ENCODE data around the gene GNPTG.

GNPTG gene

DNA sequence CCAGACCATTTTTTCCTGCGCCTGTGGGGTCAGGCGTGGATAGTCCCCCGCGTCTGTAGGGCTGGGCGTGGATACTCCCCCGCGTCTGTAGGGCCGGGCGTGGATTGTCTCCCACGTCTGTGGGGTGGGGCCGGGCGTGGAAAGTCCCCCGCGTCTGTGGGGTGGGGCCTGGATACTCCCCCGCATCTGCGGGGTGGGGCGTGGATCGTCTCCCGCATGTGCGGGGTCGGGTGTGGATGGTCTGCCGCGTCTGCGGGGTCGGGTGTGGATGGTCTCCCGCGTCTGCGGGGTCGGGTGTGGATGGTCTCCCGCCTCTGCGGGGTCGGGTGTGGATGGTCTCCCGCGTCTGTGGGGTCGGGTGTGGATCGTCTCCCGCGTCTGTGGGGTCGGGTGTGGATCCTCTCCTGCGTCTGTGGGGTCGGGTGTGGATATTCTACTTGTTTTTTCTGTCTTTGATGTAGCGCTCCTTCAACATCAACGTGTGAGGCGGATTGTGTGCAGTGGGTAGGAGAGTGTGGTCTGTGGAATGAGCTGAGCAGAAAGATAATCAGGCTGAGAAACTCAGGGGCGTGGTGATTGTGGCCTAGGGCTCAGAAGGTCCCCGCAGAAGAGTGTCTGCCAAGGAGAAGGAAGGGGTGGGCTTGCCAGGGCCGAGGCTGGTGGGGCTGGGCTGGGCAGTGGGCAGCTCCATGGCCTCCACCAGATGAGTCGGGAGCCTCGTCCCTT, 3.2 kb downstream of the GNPTG start:
- Histone ChIP-seq H3K36me3 (ENCODE audit: control insufficient read depth, insufficient read depth, low read length) (no peaks in the 10 kb centered on the region), H3K9ac (no peak overlapping the region), H3K4me2 (ENCODE audit: low read length) (no peak overlapping the region), H3K79me2 (peaks cover 55% of the 10 kb centered on the region), H3K27me3 (ENCODE audit: control insufficient read depth, insufficient read depth, low read length) (no peaks in the 10 kb centered on the region), H3K4me1 (peaks cover 12% of the 10 kb centered on the region), H3K9me3 (ENCODE audit: control insufficient read depth, low read length) (no peaks in the 10 kb centered on the region), H3K4me3 (ENCODE audit: low read depth, low read length) (no peak overlapping the region), H3K27ac (no peak overlapping the region), H2AFZ (no peak overlapping the region)
- TF ChIP-seq, protein P1, sequence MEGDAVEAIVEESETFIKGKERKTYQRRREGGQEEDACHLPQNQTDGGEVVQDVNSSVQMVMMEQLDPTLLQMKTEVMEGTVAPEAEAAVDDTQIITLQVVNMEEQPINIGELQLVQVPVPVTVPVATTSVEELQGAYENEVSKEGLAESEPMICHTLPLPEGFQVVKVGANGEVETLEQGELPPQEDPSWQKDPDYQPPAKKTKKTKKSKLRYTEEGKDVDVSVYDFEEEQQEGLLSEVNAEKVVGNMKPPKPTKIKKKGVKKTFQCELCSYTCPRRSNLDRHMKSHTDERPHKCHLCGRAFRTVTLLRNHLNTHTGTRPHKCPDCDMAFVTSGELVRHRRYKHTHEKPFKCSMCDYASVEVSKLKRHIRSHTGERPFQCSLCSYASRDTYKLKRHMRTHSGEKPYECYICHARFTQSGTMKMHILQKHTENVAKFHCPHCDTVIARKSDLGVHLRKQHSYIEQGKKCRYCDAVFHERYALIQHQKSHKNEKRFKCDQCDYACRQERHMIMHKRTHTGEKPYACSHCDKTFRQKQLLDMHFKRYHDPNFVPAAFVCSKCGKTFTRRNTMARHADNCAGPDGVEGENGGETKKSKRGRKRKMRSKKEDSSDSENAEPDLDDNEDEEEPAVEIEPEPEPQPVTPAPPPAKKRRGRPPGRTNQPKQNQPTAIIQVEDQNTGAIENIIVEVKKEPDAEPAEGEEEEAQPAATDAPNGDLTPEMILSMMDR (IDR thresholded peaks at IDR 0.05): no peak

DNA sequence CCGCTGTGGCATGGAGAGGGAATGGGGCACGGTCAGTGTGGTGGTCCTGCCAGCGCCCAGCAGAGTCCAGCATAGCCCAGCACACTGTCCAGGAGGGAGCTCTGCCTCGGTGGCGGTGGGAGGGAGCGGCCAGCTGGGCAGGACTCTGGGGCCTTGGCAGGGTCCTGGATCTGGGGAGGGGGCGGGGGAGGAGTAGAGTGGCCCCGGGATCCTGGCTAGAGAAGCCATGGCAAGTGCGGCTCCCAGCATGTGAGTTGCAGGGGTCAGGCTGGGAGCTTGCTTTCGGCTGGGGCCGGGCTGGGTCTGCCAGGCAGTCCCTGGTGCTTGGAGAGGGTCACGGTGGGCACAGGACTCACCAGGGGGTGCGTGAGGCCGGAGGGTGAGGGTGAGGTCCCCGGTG, 3.9 kb downstream of the GNPTG start:
- no peak overlapping the region for H3K4me3 ChIP-seq (ENCODE audit: low read depth, low read length)
- H3K27ac ChIP-seq: no peak overlapping the region
- no peak overlapping the region for H3K9ac ChIP-seq
- H3K36me3 ChIP-seq (ENCODE audit: control insufficient read depth, insufficient read depth, low read length): no peaks in the 10 kb centered on the region
- TF ChIP-seq, protein P1 (IDR thresholded peaks at IDR 0.05): no peak
- H3K79me2 ChIP-seq: peaks cover 55% of the 10 kb centered on the region
- H3K9me3 ChIP-seq (ENCODE audit: control insufficient read depth, low read length): no peaks in the 10 kb centered on the region
- peaks cover 10% of the 10 kb centered on the region for H3K4me1 ChIP-seq
- H3K4me2 ChIP-seq (ENCODE audit: low read length): no peak overlapping the region
- H3K27me3 ChIP-seq (ENCODE audit: control insufficient read depth, insufficient read depth, low read length): no peaks in the 10 kb centered on the region
- H2AFZ ChIP-seq: no peak overlapping the region

DNA sequence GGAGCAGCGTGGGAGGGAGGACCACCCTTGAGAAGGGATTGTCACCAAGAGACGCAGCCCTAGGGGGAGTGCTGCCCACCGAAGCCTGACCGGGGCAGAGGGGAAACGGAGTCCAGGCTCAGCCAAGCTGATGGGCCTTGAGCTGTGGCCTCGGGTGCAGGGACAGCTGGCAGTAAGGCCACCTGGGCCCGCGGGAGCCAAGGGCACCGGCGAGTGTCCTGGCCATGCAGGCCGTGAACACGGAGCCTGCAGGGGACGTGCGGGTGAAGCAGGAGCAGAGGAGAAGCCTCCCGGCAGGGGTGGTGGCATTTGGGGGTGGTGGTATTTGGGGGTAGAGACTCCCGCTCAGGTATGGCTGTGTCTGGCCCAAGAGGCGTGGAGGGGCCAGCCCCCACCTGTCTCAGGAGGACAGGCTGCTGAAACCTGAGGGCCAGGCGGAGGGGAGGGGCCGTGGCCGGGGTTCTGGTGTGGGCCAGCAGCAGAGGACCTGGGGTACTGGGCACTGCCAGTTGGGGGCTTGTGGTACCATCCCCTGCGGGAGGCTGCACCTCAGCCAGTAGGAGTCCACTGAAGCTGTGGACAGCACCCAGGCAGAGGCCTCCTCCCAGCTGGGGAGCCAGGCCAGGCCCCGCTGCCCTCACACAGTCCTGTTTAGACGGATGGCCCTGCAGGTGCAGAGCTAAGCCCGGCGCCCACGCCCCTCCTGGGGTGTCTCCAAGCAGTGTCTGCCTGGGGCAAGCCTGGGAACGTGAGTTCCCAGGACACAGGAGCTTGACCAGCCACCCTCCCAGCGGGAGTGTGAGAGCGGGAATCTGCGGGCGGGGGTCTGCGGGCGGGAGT, 4.5 kb downstream of the GNPTG start:
- H3K9me3 ChIP-seq (ENCODE audit: control insufficient read depth, low read length): no peaks in the 10 kb centered on the region
- no peak overlapping the region for H3K4me2 ChIP-seq (ENCODE audit: low read length)
- no peak overlapping the region for H3K9ac ChIP-seq
- H3K27ac ChIP-seq: no peak overlapping the region
- H2AFZ ChIP-seq: no peak overlapping the region
- H3K4me1 ChIP-seq: peaks cover 7% of the 10 kb centered on the region
- TF ChIP-seq, protein P1 (IDR thresholded peaks at IDR 0.05): no peak
- H3K4me3 ChIP-seq (ENCODE audit: low read depth, low read length): no peak overlapping the region
- no peaks in the 10 kb centered on the region for H3K27me3 ChIP-seq (ENCODE audit: control insufficient read depth, insufficient read depth, low read length)
- H3K36me3 ChIP-seq (ENCODE audit: control insufficient read depth, insufficient read depth, low read length): no peaks in the 10 kb centered on the region
- H3K79me2 ChIP-seq: peaks cover 53% of the 10 kb centered on the region

DNA sequence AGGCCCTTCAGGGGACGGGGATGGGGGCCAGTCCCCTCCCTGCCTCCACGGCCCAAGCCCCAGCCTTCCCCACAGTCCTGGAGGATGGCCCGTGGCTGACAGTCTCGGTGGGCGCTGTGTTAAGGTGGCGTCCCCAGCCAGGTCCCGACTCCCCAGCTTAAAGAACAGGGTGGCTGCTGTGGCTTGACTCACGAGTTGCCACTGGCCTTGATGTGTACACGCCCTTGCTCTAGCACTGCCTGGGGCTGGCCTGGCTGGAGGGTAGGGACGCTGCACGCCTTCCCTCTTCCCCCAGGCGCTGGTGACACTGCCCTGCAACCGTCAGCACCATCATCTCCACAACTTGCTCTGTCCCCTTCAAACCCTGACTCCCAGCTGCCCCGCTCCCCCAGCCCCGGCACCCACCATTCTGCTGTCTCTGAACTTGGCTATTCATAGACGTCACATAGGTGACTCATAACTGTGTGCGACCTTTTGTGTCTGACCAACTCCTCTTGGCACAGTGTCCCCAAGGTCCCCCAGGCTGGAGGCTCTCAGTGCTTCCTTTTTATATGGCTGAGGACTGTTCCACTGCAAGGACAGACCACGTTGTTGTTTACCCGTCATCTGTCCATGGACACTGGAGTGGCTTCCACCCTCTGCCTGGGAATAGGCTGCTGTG, 6.3 kb downstream of the GNPTG start:
- H3K9me3 ChIP-seq (ENCODE audit: control insufficient read depth, low read length): no peaks in the 10 kb centered on the region
- no peaks in the 10 kb centered on the region for H3K4me1 ChIP-seq
- H3K4me2 ChIP-seq (ENCODE audit: low read length): no peak overlapping the region
- H3K4me3 ChIP-seq (ENCODE audit: low read depth, low read length): no peak overlapping the region
- no peak overlapping the region for H2AFZ ChIP-seq
- H3K9ac ChIP-seq: no peak overlapping the region
- H3K27me3 ChIP-seq (ENCODE audit: control insufficient read depth, insufficient read depth, low read length): no peaks in the 10 kb centered on the region
- H3K79me2 ChIP-seq: peaks cover 41% of the 10 kb centered on the region
- no peak overlapping the region for H3K27ac ChIP-seq
- no peaks in the 10 kb centered on the region for H3K36me3 ChIP-seq (ENCODE audit: control insufficient read depth, insufficient read depth, low read length)
- TF ChIP-seq, protein P1 (IDR thresholded peaks at IDR 0.05): no peak

Data from parathyroid adenoma (tissue), 2 donors.